VCaP (cell line): Measurements from ENCODE around the gene MRPL43.

Experiments used
- H3K27ac ChIP-seq: fragments of 450-650 bp; 2 replicates; pipeline ENCODE4 v1.5.1; 2017
- TF ChIP-seq, protein P1 (sequence below): fragments of 450-650 bp; conservative IDR thresholded peaks from 2 replicates; pipeline ENCODE4 v1.5.1; 2017; ENCODE audit warnings: mild to moderate bottlenecking, moderate library complexity

Gene MRPL43

DNA sequence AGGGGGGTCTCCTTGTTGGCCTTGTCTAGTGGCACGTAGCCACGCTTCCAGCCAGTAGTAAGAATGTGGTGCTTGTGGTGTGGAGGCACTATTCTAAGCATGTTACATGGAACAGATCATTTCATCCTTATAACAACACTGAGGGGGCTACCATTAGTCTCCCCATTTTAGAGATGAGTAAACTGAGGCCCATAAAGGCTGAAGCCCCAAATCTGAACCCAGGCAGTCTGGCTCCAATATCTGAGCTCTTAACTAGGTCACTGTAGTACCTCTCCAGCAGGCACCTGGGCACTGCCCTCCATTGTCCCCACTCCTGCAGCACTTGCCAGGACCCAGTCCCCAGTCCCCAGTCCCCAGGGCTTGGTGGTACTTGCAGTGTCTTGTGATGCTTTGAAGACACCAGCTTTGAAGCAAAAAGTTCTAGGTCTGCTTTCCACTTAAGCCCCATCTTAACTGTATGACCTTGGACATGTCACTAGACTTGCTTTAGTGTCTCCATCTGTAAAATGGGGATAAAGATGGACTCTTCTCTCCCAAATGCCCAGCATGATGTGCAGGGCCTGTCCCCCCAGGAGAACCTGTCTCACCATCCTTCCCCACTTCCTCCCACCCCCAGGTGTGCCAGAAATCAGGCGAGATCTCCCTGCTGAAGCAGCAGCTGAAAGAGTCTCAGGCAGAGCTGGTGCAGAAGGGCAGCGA lies 18.7 kb upstream of the MRPL43 start:
- TF ChIP-seq, protein P1, sequence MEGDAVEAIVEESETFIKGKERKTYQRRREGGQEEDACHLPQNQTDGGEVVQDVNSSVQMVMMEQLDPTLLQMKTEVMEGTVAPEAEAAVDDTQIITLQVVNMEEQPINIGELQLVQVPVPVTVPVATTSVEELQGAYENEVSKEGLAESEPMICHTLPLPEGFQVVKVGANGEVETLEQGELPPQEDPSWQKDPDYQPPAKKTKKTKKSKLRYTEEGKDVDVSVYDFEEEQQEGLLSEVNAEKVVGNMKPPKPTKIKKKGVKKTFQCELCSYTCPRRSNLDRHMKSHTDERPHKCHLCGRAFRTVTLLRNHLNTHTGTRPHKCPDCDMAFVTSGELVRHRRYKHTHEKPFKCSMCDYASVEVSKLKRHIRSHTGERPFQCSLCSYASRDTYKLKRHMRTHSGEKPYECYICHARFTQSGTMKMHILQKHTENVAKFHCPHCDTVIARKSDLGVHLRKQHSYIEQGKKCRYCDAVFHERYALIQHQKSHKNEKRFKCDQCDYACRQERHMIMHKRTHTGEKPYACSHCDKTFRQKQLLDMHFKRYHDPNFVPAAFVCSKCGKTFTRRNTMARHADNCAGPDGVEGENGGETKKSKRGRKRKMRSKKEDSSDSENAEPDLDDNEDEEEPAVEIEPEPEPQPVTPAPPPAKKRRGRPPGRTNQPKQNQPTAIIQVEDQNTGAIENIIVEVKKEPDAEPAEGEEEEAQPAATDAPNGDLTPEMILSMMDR, result no peak

DNA sequence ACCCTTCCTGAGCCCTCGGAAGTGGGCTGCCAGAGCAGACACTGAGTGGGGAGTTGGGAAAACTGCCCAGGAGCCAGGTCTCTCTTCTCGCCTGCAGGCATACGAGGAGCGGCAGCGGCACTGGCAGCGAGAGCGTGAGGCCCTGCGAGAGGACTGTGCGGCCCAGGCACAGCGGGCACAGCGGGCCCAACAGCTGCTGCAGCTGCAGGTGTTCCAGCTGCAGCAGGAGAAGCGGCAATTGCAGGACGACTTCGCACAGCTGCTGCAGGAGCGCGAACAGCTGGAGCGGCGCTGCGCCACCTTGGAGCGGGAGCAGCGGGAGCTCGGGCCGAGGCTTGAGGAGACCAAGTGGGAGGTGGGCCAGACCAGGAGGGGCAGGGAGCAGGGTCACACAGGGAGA lies 18.1 kb upstream of the MRPL43 start:
- TF ChIP-seq, protein P1, result no peak
- H3K27ac ChIP-seq, result no peak overlapping the region

More for the DNA sequence above, 18.7 kb upstream of the MRPL43 start:
- no peak overlapping the region for H3K27ac ChIP-seq

DNA sequence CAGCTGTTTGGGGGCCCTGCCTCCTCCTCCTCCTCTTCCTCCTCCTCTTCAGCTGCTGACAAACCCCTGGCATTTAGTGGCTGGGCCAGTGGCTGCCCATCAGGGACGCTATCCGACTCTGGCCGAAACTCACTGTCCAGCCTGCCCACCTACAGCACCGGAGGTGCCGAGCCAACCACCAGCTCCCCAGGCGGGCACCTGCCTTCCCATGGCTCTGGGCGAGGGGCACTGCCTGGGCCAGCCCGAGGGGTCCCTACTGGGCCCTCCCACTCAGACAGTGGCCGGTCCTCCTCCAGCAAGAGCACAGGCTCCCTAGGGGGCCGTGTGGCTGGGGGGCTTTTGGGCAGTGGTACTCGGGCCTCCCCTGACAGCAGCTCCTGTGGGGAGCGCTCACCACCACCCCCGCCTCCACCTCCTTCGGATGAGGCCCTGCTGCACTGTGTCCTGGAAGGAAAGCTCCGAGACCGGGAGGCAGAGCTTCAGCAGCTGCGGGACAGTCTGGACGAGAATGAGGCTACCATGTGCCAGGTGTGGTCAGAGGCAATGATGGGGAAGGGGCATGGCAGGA lies 16.4 kb upstream of the MRPL43 start:
- TF ChIP-seq, protein P1, result no peak
- no peak overlapping the region for H3K27ac ChIP-seq

DNA sequence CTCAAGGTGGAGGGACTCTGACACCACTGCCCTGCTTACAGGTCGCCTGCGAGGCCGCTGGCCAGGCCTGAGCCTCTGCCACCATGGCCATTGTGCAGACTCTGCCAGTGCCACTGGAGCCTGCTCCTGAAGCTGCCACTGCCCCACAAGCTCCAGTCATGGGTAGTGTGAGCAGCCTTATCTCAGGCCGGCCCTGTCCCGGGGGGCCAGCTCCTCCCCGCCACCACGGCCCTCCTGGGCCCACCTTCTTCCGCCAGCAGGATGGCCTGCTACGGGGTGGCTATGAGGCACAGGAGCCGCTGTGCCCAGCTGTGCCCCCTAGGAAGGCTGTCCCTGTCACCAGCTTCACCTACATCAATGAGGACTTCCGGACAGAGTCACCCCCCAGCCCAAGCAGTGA lies 15.2 kb upstream of the MRPL43 start:
- peak overlapping the region; percentile 94; the same call in 1 of the 2 replicates for H3K27ac ChIP-seq
- TF ChIP-seq, protein P1, result no peak

DNA sequence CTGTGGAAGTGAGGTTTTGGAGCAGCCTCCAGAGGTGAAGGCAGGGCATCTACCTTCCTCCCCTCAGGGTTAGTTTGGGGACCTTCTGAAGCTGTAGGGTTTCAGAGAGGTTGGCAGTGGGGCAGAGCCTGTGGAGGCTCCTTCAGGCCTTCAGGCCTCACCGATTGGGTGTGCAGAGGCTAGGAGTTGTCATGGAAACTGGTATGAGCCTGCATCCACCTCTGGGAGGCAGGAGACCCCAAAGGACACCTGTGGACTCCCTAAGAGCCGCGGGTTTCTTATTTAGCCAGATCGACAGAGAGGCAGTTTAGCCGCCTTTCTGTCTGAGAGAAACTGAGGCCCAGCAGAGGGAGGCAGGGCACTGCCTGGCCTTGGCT lies 14.3 kb upstream of the MRPL43 start:
- TF ChIP-seq, protein P1, result no peak
- H3K27ac ChIP-seq, result peak overlapping the region; percentile 94; the same call in 1 of the 2 replicates

DNA sequence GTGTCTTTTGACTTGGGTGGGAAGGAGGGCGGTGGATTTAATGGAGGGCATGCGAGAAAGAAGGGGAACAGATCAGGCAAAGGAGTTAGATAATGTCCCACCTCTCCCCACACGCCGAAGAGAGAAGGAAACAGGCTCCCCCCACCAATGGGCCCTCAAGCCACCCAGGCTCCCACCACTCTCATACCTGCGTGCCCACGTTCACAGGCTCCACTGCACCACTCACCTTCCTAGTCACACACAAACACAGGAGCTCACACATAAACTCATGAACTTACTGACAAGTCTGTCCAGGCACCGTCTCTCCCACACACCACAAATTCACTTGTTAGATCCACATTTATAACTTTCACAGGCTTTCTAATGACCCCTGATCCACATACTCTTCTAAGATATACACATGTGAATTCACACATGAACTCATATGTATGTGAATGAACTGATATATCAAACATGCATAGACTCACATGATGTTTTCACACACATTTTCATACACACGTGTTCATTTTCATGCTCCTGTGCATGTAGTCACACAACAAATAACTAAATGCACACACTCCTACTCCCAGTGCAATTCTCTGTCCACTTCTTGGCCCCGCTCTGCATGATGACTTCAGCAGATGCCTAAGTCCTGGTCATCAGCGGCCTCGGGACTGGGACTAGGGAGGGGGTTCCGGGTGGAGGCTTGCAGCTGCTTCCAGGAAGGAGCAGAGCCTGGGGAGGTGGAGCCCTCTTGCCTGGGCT lies 13.8 kb upstream of the MRPL43 start:
- TF ChIP-seq, protein P1, result no peak
- peak overlapping the region; percentile 94 for H3K27ac ChIP-seq

DNA sequence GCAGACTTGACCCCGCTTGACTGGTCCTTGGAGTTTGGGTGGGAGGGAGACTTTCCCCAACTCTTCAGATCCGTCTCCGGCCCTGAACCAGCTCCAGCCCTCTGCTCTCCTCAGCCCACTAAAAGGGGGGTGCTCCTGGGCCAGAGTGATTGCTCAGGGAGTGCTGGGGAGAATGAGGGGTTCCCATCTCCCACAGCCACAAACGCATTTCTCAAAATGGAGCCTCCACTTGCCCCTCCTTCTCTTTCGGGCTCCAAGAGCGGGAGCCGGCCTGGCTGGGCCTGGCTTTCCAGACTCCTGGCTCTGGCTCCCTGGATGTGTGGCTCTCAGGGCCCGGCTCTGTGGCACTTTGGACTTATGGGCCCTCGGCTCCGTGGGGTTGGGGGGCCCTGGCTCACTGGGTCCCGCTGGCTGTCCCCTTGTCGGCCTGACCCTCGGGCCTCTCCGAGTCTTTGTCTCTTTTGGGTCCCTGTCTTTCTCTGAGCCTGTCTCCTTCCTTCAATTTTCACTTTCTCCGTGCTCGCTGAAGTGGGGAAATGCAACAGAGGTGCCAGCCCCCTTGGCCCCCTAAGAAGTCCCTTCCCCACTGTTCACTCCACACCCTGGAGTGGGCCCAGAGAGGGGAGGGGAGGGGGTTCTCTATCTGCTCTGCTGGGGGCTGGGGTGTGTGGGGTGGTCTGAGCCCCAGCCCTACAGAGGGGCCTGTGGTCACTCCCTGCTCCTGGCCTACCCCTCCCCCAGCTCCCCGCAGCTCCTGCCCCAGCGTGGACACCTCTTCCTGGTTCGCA lies 13.0 kb upstream of the MRPL43 start:
- H3K27ac ChIP-seq, result peak overlapping the region; percentile 94
- TF ChIP-seq, protein P1, result no peak
